ENCODE data around the gene LHX6.

LHX6 gene

GRCh38 chr9:122218071-122218934 lies 10.5 kb downstream of the LHX6 start:
- Histone ChIP-seq H3K27ac (0 out of 2 replicates have a peak overlapping the region, but pooled peaks have one; percentile 24), H3K36me3 (no peaks in the 10 kb centered on the region), H3K4me1 (peaks cover 66% of the 10 kb centered on the region), H3K9ac (peak overlapping the region; percentile 39), H3K4me3 (peak overlapping the region; percentile 58), H3K9me3 (no peaks in the 10 kb centered on the region; the same call in 1 of the 2 replicates), H3K4me2 (peak overlapping the region; percentile 95), H3K27me3 (peaks cover 83% of the 10 kb centered on the region), H4K20me1 (peaks cover 31% of the 10 kb centered on the region)
- TF ChIP-seq Cebpa-rat (IDR thresholded peaks at IDR 0.05): no peak

GRCh38 chr9:122217640-122218039 lies 11.1 kb downstream of the LHX6 start:
- H3K27me3 ChIP-seq: peaks cover 85% of the 10 kb centered on the region
- H3K9me3 ChIP-seq: no peaks in the 10 kb centered on the region; the same call in 1 of the 2 replicates
- no peaks in the 10 kb centered on the region for H3K36me3 ChIP-seq
- H3K4me1 ChIP-seq: peaks cover 64% of the 10 kb centered on the region
- no peak overlapping the region for H3K27ac ChIP-seq
- no peak overlapping the region for H3K4me3 ChIP-seq
- TF ChIP-seq Cebpa-rat (IDR thresholded peaks at IDR 0.05): no peak
- H3K9ac ChIP-seq: no peak overlapping the region
- peaks cover 31% of the 10 kb centered on the region for H4K20me1 ChIP-seq
- H3K4me2 ChIP-seq: peak overlapping the region; percentile 95

- Histone ChIP-seq H3K27me3 (peaks cover 88% of the 10 kb centered on the region), H3K9ac (no peak overlapping the region), H3K4me1 (peaks cover 57% of the 10 kb centered on the region), H3K36me3 (no peaks in the 10 kb centered on the region), H3K27ac (no peak overlapping the region), H3K4me2 (peak overlapping the region; percentile 95), H4K20me1 (peaks cover 31% of the 10 kb centered on the region), H3K4me3 (no peak overlapping the region), H3K9me3 (no peaks in the 10 kb centered on the region; the same call in 1 of the 2 replicates)
- TF ChIP-seq Cebpa-rat (IDR thresholded peaks at IDR 0.05): no peak
These were observed 11.8 kb downstream of the LHX6 start for GRCh38 chr9:122216798-122217418.

- H4K20me1 ChIP-seq: peaks cover 31% of the 10 kb centered on the region
- peaks cover 52% of the 10 kb centered on the region for H3K4me1 ChIP-seq
- H3K4me3 ChIP-seq: no peak overlapping the region
- H3K4me2 ChIP-seq: no peak overlapping the region
- peaks cover 87% of the 10 kb centered on the region for H3K27me3 ChIP-seq
- H3K27ac ChIP-seq: no peak overlapping the region
- no peaks in the 10 kb centered on the region for H3K36me3 ChIP-seq
- no peak overlapping the region for H3K9ac ChIP-seq
- no peak for TF ChIP-seq Cebpa-rat (IDR thresholded peaks at IDR 0.05)
- H3K9me3 ChIP-seq: no peaks in the 10 kb centered on the region; the same call in 1 of the 2 replicates
These were observed 12.5 kb downstream of the LHX6 start for GRCh38 chr9:122216138-122216797.

GRCh38 chr9:122215663-122216062 lies 13.1 kb downstream of the LHX6 start:
- H3K4me2 ChIP-seq: no peak overlapping the region
- H3K27ac ChIP-seq: no peak overlapping the region
- peaks cover 81% of the 10 kb centered on the region for H3K27me3 ChIP-seq
- H3K4me3 ChIP-seq: no peak overlapping the region
- H3K36me3 ChIP-seq: no peaks in the 10 kb centered on the region
- H4K20me1 ChIP-seq: peaks cover 31% of the 10 kb centered on the region
- no peak overlapping the region for H3K9ac ChIP-seq
- H3K4me1 ChIP-seq: peaks cover 46% of the 10 kb centered on the region
- H3K9me3 ChIP-seq: no peaks in the 10 kb centered on the region; the same call in 1 of the 2 replicates
- no peak for TF ChIP-seq Cebpa-rat (IDR thresholded peaks at IDR 0.05)

- peaks cover 34% of the 10 kb centered on the region for H3K4me1 ChIP-seq
- H3K9ac ChIP-seq: no peak overlapping the region
- peaks cover 69% of the 10 kb centered on the region for H3K27me3 ChIP-seq
- no peak overlapping the region for H3K4me3 ChIP-seq
- H3K4me2 ChIP-seq: peak overlapping the region; percentile 93
- no peaks in the 10 kb centered on the region for H3K36me3 ChIP-seq
- H4K20me1 ChIP-seq: peaks cover 20% of the 10 kb centered on the region
- no peak for TF ChIP-seq Cebpa-rat (IDR thresholded peaks at IDR 0.05)
- H3K9me3 ChIP-seq: no peaks in the 10 kb centered on the region; the same call in 1 of the 2 replicates
- H3K27ac ChIP-seq: no peak overlapping the region
These were observed 14.2 kb downstream of the LHX6 start for GRCh38 chr9:122214507-122214906.

GRCh38 chr9:122213589-122214413 lies 15.0 kb downstream of the LHX6 start:
- Histone ChIP-seq H3K27me3 (peaks cover 62% of the 10 kb centered on the region), H3K4me2 (peak overlapping the region; percentile 93), H3K4me1 (peaks cover 27% of the 10 kb centered on the region), H3K27ac (no peak overlapping the region), H4K20me1 (peaks cover 13% of the 10 kb centered on the region), H3K9ac (no peak overlapping the region), H3K4me3 (peak overlapping the region; percentile 61), H3K36me3 (no peaks in the 10 kb centered on the region), H3K9me3 (no peaks in the 10 kb centered on the region)
- no peak for TF ChIP-seq Cebpa-rat (IDR thresholded peaks at IDR 0.05)

- H3K36me3 ChIP-seq: no peaks in the 10 kb centered on the region
- H3K9me3 ChIP-seq: no peaks in the 10 kb centered on the region
- peaks cover 20% of the 10 kb centered on the region for H3K4me1 ChIP-seq
- H3K9ac ChIP-seq: no peak overlapping the region
- H3K27ac ChIP-seq: no peak overlapping the region
- H3K4me3 ChIP-seq: peak overlapping the region; percentile 61
- H3K4me2 ChIP-seq: peak overlapping the region; percentile 93
- H3K27me3 ChIP-seq: peaks cover 55% of the 10 kb centered on the region
- H4K20me1 ChIP-seq: peaks cover 7% of the 10 kb centered on the region
- no peak for TF ChIP-seq Cebpa-rat (IDR thresholded peaks at IDR 0.05)
These were observed 15.6 kb downstream of the LHX6 start for GRCh38 chr9:122213102-122213588.
